Epithelial cell of prostate (primary cell): Measurements from ENCODE around the gene NPHP4.

Experiments
- DNase-seq: peaks from one replicate; pipeline ENCODE4 v3.0.0-alpha.2; 2011; ENCODE audit warnings: low read depth, low spot score
- H3K27ac ChIP-seq: fragments of 450-650 bp; 2 replicates; pipeline ENCODE4 v1.5.1; 2017; ENCODE audit warnings: mild to moderate bottlenecking

Gene NPHP4

DNA sequence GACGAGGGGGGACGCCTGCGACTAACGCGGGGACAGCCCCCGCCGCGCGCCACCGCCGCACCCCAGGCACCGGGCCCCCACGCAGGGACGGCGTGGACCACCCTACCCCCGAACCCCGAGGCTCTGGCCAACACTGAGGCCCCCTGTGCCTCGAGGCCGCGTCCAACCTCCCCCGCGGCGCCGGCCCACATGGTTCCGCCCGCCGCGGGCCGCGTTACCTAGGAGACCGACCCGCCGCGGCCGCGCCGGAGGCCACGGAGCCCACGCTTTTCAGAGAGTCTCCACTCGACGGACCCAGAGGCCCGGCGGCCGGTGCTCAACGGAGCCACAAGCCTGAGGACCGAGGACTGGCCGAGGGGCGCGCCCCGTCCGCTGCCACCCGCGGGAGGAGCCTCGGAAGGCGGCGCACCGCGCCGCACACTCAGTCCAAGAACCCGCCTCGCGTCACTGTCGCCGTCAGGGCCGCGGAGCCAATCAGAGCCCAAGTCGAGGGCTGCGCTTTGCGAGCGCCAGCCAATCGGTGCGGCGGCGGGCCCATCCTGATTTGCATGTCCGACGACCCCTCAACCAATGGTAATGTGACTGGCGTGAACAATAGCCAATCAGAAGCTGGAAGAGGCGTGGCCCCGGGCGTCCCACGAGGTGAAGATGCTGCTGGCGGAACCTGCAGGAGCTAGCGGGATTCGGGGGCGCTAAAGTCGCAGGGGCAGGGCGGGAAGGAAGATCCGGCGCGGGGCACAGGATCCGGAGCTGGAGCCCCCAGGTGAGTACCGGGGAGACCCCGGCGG, at the start of gene NPHP4:
NPHP4 (minus strand) TSS at position 400 of the 788 bp plus-strand sequence. CDS start 6,136 bp downstream, outside the sequence.
- H3K27ac ChIP-seq = peak within 1 kb of the TSS; percentile 48
- peak; percentile 98 for DNase-seq

DNA sequence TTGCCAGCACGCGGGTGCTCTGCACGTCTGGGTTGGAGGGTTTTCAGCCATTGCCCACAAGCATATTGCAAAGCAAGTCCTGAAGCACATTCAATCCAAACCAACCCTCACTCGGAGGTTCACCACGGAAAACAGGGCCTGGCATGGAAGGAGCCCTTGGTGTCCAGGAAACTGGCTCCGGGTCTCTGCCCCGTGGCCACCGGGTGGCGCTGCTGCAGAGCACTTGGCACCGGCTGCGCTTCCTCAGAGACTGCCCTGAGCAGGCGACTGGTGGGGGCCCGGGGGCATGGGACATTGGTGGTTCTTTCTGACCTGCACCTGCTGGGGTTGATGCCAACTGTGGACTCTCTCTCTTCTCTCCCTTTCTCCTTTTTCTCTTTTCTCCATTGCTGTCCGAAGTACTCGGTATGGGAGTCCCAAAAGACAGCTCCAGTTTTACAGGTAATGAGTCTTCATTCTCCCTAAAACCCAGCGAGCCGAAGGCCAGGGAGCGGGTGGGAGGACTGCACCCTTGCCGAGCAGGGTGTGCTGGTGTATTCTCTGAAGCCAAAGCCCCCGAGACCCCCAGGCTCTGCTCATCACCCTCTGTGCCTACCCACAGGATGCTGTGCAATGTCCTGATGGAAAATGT, 49.3 kb upstream of the NPHP4 start:
- H3K27ac ChIP-seq = no peak overlapping the region
- no peak for DNase-seq

DNA sequence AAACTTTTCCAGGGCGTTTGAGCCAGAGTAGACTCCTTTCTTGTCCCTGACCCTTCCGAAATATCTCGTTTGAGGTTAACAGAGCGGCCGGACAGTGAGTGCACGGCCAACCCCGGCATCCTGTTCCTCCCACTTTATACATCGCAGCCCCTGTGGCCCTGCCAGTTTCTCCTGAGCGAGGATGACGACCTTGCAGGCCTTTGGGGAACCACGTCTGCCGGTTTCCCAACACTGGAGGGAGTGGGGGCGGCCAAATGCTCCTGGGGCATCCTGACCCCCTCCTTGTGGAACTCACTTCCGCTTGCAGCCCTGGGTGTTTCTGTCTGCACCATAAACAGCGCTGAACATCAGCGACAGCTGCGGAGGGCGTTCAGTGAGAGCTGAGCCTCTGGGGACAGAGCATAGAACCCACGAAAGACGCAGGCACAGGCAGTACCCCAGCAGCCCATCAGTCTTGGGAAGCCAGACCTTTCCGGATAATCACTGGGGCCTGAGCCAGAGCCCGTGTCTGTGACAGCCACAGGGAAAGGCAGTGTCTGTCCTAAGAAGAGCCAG, 48.7 kb upstream of the NPHP4 start:
- H3K27ac ChIP-seq = no peak overlapping the region
- no peak for DNase-seq

DNA sequence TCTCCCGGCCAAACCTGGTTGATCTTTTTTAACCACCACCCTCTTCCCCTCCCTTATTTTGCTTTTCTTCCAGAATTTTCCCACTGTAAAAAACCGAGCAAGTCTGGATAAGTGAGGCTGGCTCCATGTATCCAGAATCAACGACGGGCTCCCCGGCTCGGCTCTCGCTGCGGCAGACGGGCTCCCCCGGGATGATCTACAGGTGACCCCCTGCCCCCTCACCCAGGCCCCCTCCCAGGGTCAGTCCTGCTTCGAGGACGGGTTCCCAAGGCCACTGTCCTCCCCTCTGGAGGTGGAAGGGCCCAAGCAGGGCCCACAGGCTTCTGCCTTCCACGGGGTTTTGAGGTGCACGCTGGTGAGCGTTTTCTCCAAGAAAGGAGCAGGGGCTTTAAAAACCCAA, 48.2 kb upstream of the NPHP4 start:
- DNase-seq = no peak
- H3K27ac ChIP-seq = no peak overlapping the region

DNA sequence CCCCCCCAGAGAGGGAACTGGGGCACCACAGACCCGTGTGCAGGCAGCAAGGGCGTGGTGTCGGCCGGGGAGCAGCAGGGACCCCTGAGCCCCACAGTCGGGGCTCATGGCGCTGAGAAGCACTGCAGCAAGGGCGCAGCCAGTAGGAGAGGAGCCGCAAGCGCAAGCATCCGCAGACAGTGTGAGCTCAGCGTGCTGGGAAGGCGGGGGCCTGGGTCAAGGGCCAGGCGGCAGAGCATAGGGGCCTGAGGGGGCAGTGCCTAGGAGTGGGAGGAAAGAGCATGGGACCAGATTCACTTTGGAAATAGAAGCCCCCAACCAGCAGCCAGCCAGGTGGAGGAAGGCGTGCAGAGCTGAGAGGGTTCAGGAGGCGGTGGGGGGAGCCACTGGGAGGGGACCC, 46.8 kb upstream of the NPHP4 start:
- H3K27ac ChIP-seq = no peak overlapping the region
- DNase-seq = no peak

DNA sequence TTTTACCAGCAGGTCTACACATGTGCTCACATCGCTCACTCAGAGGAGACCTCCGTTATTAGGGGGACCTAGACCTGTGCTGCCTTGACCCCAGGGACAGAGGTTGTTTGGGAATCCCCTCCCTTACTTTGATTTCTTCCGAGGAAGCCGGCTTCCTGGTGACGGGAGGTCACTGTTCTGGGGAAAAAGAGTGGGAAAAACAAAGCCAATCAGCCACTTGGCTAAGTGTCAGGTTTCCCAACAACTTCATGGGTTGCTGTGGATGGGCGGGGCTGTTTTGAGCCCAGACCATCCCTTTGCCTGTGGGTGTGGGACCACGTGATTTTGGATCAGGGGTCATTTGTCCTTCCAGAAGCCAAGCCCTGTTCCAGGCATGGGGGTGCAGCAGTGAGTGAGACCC, 46.4 kb upstream of the NPHP4 start:
- DNase-seq = no peak
- H3K27ac ChIP-seq = no peak overlapping the region

DNA sequence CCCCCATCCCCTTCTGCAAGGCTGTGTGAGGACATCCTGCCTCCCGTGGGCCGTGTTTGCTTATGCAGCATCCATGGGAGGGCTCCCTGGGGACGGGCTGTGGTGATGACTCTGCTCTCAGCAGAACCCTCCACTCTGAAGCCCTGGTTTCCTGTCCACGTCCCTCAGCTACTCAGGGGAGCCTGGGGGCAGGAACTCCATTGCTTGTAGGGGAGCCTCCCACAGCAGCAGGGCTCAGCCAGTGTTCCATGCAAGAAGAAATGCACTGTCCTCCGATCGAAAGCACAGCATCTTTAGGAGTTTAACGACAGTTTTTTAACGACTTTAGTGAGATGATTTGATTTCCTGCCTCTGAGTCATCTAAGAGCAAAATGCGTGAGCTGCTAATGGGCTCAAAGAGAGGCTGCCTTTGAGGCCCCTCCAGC, 45.1 kb upstream of the NPHP4 start:
- H3K27ac ChIP-seq = no peak overlapping the region
- DNase-seq = no peak

DNA sequence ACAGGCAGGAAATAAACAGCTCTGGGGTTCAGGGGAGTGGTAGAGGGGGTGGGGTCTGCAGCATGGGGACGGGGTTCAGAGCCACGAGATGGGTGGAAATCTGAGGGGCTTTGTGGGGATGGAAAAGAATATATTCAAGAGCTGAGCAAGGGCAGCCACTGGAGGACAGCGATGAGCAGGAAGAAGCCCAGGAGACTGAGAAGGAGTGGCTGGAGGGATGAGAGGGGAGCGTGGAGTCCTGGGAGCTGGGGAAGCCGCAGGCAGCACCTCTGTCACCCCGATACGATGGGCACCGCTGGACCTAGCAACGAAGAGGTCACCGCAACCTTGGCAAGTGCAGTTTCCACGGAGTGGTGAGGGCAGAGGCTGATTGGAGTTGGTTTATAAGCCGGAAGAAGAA, 43.5 kb upstream of the NPHP4 start:
- no peak for DNase-seq
- H3K27ac ChIP-seq = no peak overlapping the region

DNA sequence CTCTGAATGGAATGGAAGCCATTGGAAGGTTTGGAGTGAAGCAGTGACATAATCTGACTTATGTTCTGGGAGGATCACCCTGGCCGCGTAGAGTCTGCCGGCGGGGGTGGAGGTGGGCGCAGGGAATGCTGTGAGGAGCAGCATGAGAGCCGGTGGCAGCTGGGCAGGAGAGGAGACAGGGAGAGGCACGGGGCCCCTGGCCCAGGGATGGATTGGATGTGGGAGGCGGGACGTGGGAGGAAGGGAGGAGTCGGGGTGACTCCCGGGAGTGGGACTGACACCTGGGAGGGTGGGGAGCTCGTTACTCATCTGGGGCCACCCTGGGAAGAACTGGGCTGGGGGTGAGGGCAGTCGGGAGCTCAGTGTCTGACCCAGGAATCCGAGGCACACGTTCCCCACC, 43.1 kb upstream of the NPHP4 start:
- no peak for DNase-seq
- no peak overlapping the region for H3K27ac ChIP-seq

DNA sequence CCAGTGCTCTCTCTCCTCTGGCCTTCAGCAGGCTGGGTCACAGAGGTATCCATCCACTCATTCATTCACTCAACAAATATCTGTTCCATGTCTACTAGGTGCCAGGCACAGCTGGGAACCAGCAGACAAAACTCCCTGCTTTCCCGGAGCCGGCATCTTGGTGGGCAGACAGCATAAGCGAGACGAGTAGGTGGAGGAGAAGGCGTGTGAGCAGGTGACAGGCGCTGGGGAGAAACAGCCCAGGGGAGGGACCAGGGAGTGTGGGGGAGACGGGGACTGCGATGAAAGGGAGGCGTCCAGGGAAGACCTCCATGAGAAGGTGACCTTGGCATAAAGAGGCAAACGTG, 42.5 kb upstream of the NPHP4 start:
- DNase-seq = no peak
- H3K27ac ChIP-seq = no peak overlapping the region

DNA sequence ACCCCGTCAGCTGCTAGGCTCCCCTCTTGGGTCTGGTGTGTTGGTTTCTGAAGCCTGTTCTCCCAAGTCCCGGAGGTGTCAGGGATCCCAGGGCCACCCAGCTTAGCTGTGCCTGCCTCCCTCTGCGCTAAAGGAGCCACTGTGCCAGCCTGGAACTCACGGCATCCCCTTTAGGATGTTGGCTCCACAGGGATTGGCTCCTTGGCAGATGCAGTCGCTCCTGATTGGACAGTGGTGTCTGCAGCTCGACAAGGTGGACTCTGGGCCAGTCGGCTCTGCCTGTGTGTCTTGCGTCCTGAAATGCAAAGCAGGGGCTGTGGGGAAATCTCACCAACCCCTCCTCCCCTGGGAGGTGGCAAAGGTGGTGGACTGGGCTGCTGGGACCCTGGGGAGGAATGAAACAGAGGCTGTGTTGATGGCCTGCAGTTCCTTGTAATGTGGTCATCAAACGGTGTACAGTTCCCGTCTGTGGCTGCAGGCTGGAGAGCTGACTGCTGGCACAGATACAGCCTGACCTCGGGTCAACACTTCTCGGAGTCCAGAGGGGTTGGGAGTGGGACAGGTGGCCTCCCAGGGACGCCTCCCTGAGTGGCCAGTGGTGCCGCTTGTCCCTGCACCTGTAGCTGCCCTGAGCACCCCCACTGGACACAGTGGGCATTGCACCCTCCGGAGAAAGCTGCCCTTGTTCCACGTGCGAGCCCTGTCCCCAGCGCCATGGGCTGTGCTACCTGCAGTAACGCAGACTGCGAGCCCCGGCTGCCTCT, 41.9 kb upstream of the NPHP4 start:
- DNase-seq = no peak
- no peak overlapping the region for H3K27ac ChIP-seq

DNA sequence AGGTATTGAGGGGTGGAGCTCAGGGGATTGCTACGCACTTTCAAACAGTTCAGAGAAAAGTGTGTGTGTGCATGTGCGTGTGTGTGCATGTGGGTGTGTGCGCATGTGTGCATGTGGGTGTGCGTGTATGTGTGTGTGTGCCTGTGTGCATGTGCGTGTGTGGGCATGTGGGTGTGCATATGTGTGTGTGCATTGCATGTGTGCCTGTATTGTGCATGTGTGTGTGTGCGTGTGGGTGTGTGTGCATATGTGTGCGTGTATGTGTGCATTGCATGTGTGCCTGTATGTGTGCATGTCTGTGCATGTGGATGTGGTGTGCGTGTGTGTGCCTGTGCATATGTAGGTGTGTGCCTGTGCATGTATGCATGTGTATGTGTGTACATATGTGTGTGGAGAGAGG, 40.9 kb upstream of the NPHP4 start:
- no peak overlapping the region for H3K27ac ChIP-seq
- no peak for DNase-seq

DNA sequence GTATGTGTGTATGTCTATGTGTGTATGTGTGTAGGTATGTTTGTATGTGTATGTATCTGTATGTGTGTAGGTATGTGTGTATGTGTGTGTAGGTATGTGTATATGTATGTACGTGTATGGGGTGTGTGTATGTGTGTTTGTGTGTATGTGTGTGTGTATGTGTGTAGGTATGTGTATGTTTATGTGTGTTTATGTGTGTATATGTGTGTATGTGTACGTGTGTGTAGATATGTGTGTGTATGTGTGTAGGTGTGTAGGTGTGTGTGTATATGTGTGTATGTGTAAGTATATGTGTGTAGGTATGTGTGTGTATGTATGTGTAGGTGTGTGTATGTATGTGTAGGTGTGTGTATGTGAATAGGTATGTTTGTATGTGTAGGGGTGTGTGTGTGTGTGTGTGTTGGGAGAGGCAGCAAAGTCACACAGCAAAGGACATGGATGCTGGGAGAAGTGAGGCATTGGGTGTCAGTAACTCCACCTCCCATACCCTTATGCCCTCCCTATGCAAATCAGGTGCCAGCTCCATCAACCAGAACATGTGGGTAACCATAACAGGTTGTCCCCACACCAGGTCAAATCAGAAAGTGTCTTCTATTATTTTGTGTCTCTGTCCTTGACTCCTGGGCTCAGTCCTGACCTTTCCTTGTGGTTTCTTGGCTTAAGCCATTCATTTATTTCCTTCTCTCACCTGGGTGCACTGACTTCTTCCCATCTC, 38.5 kb upstream of the NPHP4 start:
- no peak overlapping the region for H3K27ac ChIP-seq
- DNase-seq = no peak

DNA sequence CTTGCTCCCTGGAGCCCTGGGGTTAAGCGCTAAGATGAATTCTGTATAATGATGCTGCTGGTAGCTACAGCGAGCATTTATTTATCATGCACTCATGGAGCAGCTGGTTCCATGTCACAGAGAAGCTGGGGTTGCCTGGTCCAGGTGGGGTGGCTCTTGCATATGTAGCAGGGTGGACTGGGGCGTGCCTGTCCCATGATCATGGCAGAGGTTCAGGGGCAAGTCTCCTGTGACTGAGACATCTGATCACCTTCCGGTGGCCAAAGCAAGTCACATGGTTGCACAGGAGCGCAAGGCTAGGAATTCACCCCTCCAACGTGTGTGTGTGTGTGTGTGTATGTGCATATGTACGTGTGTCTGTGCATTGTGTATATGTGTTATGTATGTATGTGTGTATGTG, 37.9 kb upstream of the NPHP4 start:
- DNase-seq = no peak

DNA sequence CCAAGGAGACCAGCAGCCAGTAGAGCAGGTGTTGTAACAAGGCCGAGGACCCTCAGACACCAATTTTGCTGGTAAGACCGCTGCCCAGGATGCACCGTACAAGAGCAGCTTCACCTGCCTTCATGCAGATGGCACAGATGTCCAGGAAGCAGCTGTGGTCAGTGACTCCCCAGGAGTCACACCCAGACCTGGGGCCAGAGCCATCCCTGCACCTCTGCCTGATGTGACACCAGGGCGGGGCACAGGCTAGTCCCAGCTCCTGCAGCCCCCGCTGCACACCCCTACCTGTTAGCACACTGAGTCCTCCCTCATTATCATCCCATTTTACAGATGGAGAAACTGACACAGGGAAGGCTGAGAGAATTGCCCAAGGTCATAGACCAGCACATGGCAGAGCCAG, 37.1 kb upstream of the NPHP4 start:
- DNase-seq = no peak
- no peak overlapping the region for H3K27ac ChIP-seq

More for the DNA sequence above, 37.9 kb upstream of the NPHP4 start:
- no peak overlapping the region for H3K27ac ChIP-seq

DNA sequence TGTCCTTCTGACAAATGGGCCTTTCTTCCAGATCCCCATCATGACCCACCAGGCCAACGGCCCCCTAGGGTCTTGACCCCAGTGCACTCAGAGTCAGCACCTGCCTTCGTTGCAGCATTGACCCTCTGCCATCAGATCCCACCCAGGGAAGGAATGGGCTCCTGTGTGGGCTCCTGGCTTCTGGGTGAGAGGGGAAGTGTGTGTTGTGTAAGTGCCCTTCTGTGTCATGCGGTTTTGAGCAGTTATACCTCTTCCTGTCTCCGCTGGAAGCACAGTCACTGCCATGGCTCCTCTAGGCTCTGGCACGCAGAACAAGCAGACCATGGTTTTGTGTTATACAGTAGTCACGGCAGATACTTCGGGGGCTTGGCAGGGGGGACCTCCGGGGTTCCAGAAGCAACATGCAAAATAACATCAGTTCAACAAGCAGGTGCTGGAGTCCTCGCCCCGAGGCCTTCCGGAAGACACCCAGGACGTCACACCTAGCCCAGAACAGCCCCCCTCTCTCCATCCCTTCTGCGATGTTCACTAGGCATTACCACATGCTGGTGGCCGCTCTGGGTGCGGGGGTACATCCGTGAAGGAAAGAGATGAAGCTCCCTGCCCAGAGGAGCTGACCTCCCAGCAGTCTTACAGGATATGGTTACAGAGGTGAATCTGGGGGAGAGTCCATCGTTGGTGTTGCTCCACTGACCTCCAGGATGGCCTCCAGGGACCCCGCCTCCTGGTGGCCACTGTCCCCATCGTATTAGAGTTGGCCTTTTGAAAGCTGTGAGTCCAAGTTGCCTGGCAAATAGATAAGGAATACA, 36.0 kb upstream of the NPHP4 start:
- DNase-seq = no peak
- H3K27ac ChIP-seq = no peak overlapping the region

DNA sequence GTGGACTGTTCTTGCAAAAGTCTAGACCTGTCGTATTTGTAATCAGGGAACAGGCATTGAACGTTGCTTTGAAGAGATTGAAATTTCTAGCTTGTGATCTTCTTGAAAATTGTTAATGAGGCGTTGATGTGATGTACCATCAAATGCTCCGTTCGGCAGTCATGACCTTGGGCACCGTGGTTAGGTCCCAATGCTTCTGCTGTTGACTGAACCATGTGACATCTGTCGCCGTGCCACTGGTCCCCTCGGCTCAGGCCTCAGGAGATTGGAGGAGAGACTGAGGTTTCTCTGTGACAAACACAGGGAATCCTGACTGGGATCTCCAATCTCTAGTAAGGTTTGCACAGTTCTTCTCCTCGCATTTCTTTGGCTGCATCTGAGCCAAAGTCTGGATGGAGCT, 35.4 kb upstream of the NPHP4 start:
- no peak for DNase-seq
- no peak overlapping the region for H3K27ac ChIP-seq

DNA sequence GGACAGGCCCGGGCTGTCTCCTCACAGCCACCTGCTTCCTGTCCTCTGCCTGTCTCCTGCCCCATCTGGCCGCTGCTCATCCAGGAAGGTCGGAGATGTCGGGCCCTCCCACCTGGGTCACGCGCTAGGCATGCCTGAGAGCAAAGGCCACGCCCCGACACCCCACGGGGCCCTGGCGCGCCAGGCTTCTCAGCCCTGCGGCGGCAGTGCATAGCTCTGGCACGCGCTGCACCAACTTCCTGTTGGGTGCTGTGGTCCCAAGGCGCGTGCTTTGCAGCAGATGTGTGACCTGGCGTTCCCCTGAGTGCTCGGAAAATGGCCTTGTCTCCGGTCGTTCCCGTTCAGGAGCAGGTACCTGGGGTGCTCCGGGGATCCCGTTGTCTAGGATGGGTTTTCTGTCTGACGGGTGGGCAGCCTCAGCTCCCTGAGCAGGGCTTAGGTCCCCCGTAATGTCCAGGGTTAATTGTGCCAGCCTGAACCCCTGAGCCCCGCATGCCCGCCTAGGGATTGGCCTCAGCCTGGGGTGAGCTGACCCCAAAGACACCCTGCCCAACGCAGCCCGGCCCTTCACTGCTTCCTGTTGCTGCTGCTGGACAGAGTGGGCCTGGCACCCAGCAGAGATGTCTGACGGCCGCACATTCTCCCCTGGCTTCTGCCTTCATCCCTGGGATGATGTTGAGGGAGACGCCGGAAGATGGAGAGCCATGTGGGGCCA, 34.0 kb upstream of the NPHP4 start:
- H3K27ac ChIP-seq = peak overlapping the region; percentile 57
- no peak for DNase-seq
